PC-3 (cell line): ENCODE measurements around the gene PDRG1.

Experiments
- EZH2phosphoT487 ChIP-seq: fragments of 300-600 bp; sonication (generic); IDR thresholded peaks from 2 replicates; pipeline ENCODE4 v1.6.1; 2018; ENCODE audit warnings: mild to moderate bottlenecking, antibody characterized with exemption, low read length, borderline replicate concordance
- TF ChIP-seq, protein P1 (sequence below): fragments of 300-600 bp; sonication (generic); conservative IDR thresholded peaks from 2 replicates; pipeline ENCODE4 v1.5.1; 2017; ENCODE audit warnings: antibody characterized with exemption, low read depth, mild to moderate bottlenecking, low read length

DNA sequence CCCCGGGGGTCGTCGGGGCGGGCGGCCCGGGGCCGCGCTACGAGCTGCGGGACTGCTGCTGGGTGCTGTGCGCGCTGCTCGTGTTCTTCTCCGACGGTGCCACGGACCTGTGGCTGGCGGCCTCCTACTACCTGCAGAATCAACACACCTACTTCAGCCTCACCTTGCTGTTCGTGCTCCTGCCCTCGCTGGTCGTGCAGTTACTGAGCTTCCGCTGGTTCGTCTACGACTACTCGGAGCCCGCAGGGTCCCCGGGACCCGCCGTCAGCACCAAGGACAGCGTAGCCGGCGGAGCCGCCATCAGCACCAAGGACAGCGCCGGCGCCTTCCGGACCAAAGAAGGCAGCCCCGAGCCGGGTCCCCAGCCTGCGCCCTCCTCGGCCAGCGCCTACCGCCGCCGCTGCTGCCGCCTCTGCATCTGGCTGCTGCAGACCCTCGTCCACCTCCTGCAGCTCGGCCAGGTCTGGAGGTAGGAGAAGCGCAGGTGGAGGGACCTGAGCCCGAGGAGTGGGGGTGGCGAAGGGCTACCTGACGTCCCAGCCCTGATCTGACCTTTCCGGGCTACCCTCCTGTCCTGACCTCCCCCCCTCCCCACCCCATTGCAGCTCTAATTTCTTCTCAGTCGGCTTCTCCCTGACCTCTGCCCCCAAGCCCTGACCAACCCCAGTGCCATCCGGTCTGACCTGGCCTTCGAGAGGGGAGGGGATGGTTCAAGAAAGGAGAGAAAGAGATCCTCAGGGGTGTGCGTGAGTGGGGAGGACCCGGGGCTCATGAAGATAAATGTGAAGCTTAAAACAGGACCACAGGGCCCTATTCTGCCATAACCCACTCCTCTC, 16.7 kb upstream of the PDRG1 start:
- TF ChIP-seq EZH2phosphoT487, result no peak
- TF ChIP-seq, protein P1, sequence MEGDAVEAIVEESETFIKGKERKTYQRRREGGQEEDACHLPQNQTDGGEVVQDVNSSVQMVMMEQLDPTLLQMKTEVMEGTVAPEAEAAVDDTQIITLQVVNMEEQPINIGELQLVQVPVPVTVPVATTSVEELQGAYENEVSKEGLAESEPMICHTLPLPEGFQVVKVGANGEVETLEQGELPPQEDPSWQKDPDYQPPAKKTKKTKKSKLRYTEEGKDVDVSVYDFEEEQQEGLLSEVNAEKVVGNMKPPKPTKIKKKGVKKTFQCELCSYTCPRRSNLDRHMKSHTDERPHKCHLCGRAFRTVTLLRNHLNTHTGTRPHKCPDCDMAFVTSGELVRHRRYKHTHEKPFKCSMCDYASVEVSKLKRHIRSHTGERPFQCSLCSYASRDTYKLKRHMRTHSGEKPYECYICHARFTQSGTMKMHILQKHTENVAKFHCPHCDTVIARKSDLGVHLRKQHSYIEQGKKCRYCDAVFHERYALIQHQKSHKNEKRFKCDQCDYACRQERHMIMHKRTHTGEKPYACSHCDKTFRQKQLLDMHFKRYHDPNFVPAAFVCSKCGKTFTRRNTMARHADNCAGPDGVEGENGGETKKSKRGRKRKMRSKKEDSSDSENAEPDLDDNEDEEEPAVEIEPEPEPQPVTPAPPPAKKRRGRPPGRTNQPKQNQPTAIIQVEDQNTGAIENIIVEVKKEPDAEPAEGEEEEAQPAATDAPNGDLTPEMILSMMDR, result no peak
